Activated CD4-positive, alpha-beta T cell treated with anti-CD3 and anti-CD28 coated beads, Interleukin-2, amount 50 U/mL, for 16 hours (primary cell): ENCODE results near the gene GPSM3.
"Not testable (repeated sequence)": the region's sequence is repeated elsewhere in the genome, so short reads cannot be mapped to it uniquely, and the experiment has no call there.

ENCODE experiments used
- DNase-seq: peaks from one replicate; pipeline ENCODE4 v3.0.0-alpha.2; 2020

Gene GPSM3

DNA sequence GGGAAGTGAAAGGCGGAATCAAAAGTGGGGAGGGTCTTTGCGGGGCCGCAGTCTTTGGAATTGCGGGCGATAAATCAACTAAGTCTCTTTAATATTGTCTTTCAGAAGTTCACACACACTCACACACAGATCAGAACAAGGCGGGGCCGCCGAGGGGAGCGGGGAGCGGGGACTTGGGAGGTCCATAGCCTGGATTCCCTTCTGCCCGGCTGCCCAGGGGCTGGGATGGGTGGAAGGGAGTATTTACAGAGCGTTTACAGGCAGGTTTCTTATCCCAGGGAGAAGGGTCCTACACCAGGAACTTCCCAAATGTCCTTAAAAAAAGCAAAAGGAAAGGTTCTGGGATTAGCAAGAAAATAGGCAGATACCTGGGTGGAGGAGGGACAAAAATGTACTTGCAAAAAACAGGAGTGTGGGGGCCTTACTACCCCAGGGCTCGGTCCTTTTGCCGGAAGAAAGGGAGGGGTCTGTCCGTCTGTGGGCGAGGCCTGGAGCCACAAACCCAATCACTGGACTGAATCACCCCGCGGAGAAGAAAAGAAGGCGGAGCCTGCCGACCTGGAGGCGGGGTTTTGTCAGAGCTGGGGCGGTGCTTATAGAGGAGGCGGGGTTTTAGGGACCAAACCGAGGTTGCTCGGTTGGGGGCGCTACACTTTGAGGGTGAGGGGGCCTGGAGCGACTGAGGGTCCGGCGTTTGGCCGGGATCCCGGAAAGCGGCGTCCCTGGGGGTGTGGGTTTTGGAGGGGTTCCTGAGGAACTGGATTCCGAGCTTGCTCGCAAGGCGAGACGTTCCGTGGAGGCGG lies 44.0 kb downstream of the GPSM3 start:
- peak; percentile 30 for DNase-seq

GRCh38 chr6:32147401-32148132 lies 44.9 kb downstream of the GPSM3 start:
- DNase-seq: no peak

GRCh38 chr6:32146687-32147086 lies 45.8 kb downstream of the GPSM3 start:
- DNase-seq: no peak

- DNase-seq: no peak
Observed at GRCh38 chr6:32146287-32146686, 46.2 kb downstream of the GPSM3 start.

DNA sequence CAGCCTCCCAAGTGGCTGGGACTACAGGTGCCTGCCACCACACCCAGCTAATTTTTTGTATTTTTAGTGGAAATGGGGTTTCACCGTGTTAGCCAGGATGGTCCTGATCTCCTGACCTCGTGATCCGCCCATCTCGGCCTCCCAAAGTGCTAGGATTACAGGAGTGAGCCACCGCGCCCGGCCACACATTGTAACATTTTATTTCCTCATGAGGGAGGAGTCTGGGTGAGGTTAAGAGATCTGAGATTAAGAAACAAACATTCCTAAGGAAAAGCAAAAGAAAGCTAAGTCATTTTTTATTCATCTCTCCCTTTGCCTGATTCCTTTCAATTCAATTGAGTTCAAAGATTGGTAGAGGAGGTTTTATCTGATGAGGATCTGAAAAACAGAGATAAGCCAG lies 48.2 kb downstream of the GPSM3 start:
- not testable (repeated sequence) for DNase-seq
